ENCODE results near the gene CSMD2. TPM values are rescaled to one million over a fixed set of nuclear protein-coding genes. Genes with fewer than 3 reads are reported as not detected.

The CSMD2 gene
- total RNA-seq, 6 donors from 2014 or later, result 0.39 to 1.0 (median 0.52) TPM

- DNase-seq, result no peak
- no peaks in the 10 kb centered on the region for H3K4me1 ChIP-seq
- ATAC-seq (ENCODE audit: low FRiP score in 2 of 2), result no peak
- TF ChIP-seq POLR2AphosphoS5 (IDR thresholded peaks at IDR 0.05) (no peak), CTCF (IDR thresholded peaks at IDR 0.05) (no peak), POLR2A (IDR thresholded peaks at IDR 0.05) (no peak), EP300 (IDR thresholded peaks at IDR 0.05) (no peak)
- no peaks in the 10 kb centered on the region for H3K36me3 ChIP-seq
- H3K27ac ChIP-seq, result no peak overlapping the region
- no peak overlapping the region for H3K4me3 ChIP-seq
- H3K9me3 ChIP-seq, result no peaks in the 10 kb centered on the region
- no peaks in the 10 kb centered on the region for H3K27me3 ChIP-seq
- 78 to 80% methylated on average over 15 of the region's 15 CpGs for WGBS, 2 donors
Measured at GRCh38 chr1:34127006-34128000, 37.7 kb downstream of the CSMD2 start.

GRCh38 chr1:34126486-34126885 is 38.5 kb downstream of the CSMD2 start:
- H3K9me3 ChIP-seq, result no peaks in the 10 kb centered on the region
- H3K4me1 ChIP-seq, result no peaks in the 10 kb centered on the region
- no peaks in the 10 kb centered on the region for H3K36me3 ChIP-seq
- H3K27me3 ChIP-seq, result no peaks in the 10 kb centered on the region
- ATAC-seq (ENCODE audit: low FRiP score in 2 of 2) (no peak), DNase-seq (no peak)
- H3K4me3 ChIP-seq, result no peak overlapping the region
- no peak overlapping the region for H3K27ac ChIP-seq
- WGBS, 2 donors, result 51 to 54% methylated on average over 6 of the region's 6 CpGs
- TF ChIP-seq POLR2AphosphoS5 (IDR thresholded peaks at IDR 0.05) (no peak), POLR2A (IDR thresholded peaks at IDR 0.05) (no peak), EP300 (IDR thresholded peaks at IDR 0.05) (no peak), CTCF (IDR thresholded peaks at IDR 0.05) (no peak)

GRCh38 chr1:34125721-34126380 is 39.2 kb downstream of the CSMD2 start:
- Histone ChIP-seq H3K36me3 (no peaks in the 10 kb centered on the region), H3K4me1 (no peaks in the 10 kb centered on the region), H3K9me3 (no peaks in the 10 kb centered on the region), H3K27me3 (no peaks in the 10 kb centered on the region), H3K4me3 (no peak overlapping the region), H3K27ac (no peak overlapping the region)
- ATAC-seq (ENCODE audit: low FRiP score in 2 of 2), result no peak
- no peak for DNase-seq
- TF ChIP-seq POLR2AphosphoS5 (IDR thresholded peaks at IDR 0.05) (no peak), EP300 (IDR thresholded peaks at IDR 0.05) (no peak), CTCF (IDR thresholded peaks at IDR 0.05) (no peak), POLR2A (IDR thresholded peaks at IDR 0.05) (no peak)
- WGBS, 2 donors, result 74 to 76% methylated on average over 4 to 5 of the region's 5 CpGs

- TF ChIP-seq CTCF (IDR thresholded peaks at IDR 0.05) (no peak), POLR2AphosphoS5 (IDR thresholded peaks at IDR 0.05) (no peak), POLR2A (IDR thresholded peaks at IDR 0.05) (no peak), EP300 (IDR thresholded peaks at IDR 0.05) (no peak)
- no peak for ATAC-seq (ENCODE audit: low FRiP score in 2 of 2)
- WGBS, 2 donors, result 77 to 88% methylated on average over 9 to 10 of the region's 10 CpGs
- Histone ChIP-seq H3K4me3 (no peak overlapping the region), H3K27me3 (no peaks in the 10 kb centered on the region), H3K9me3 (peaks cover 0 to 5% (median 0%) of the 10 kb centered on the region in 4 donors), H3K4me1 (no peaks in the 10 kb centered on the region), H3K36me3 (no peaks in the 10 kb centered on the region), H3K27ac (no peak overlapping the region)
- DNase-seq, result no peak
Measured at GRCh38 chr1:34122080-34122932, 42.7 kb downstream of the CSMD2 start.

All from upper lobe of left lung (tissue), 6 donors.